B cell (primary cell): ENCODE data around the gene RERE. TPM values are rescaled to one million over a fixed set of nuclear protein-coding genes. Genes with fewer than 3 reads are reported as not detected.
"Not testable (repeated sequence)": the region's sequence is repeated elsewhere in the genome, so short reads cannot be mapped to it uniquely, and the experiment has no call there.

Experiments
- ATAC-seq: fragments of 200-7000 bp; cut with Tn5 transposase; one replicate; pipeline ENCODE4 v1.10.0; 2021; ENCODE audit warnings: low read depth, mild to moderate bottlenecking, moderate number of reproducible peaks, moderate library complexity
- CTCF ChIA-PET: fragments of 350-600 bp; sonication (Branson Sonifier 250); formaldehyde crosslinking; loops from one replicate; lab custom pipeline; 2021; ENCODE audit warnings: antibody characterized with exemption, inconsistent platforms; lab: Charles Lee
- POLR2A ChIA-PET: fragments of 350-600 bp; sonication (Branson Sonifier 250); formaldehyde crosslinking; loops from one replicate; lab custom pipeline; 2021; ENCODE audit warnings: antibody characterized with exemption; lab: Charles Lee
- DNase-seq: peaks from one replicate; pipeline ENCODE4 v3.0.0; 2013
- H2AFZ ChIP-seq: 2 replicates; pipeline ENCODE4 v1.6.1; 2012; ENCODE audit warnings: mild to moderate bottlenecking, low read depth, low read length; ENCODE audit not compliant: insufficient read depth, poor library complexity, severe bottlenecking
- H3K27ac ChIP-seq, 2 donors: 1 replicate in 1 of 2; 2 replicates in 1 of 2; pipeline ENCODE4 v1.5.1; 2012 to 2013; ENCODE audit warnings: low read length in 2 of 2, mild to moderate bottlenecking in 2 of 2, moderate library complexity in 1 of 2
- H3K27me3 ChIP-seq, 4 experiments: fragments of 200-600 bp in 1 of 4; sonication (generic) in 1 of 4; replicated peaks in 1 of 4; 1 replicate in 2 of 4; 2 replicates in 2 of 4; pipeline versions ENCODE4 v1.6.1 to v1.7.0; 2013 to 2016; ENCODE audit warnings: low read length in 3 of 4, mild to moderate bottlenecking in 2 of 4, mixed read lengths in 1 of 4, moderate library complexity in 1 of 4; ENCODE audit not compliant: insufficient read depth in 4 of 4, control insufficient read depth in 3 of 4; ENCODE audit errors: control extremely low read depth in 1 of 4
- H3K36me3 ChIP-seq, 2 experiments: replicated peaks in 1 of 2; 1 replicate in 1 of 2; 2 replicates in 1 of 2; pipeline versions ENCODE4 v1.6.1 to v1.7.1; 2013; ENCODE audit warnings: low read length in 1 of 2; ENCODE audit not compliant: insufficient read depth in 2 of 2, control insufficient read depth in 1 of 2; ENCODE audit errors: control extremely low read depth in 1 of 2, extremely low read depth in 1 of 2
- H3K4me1 ChIP-seq, 2 donors: fragments of 200-600 bp in 1 of 2; sonication (generic) in 1 of 2; 1 replicate in 1 of 2; 2 replicates in 1 of 2; pipeline versions ENCODE4 v1.5.1 to v1.6.1; 2013 to 2017; ENCODE audit warnings: low read length in 2 of 2; ENCODE audit not compliant: control insufficient read depth in 2 of 2, insufficient read depth in 2 of 2
- H3K4me2 ChIP-seq: replicated peaks from 2 replicates; pipeline ENCODE3; 2012; ENCODE audit warnings: mild to moderate bottlenecking, low read depth, low read length; ENCODE audit not compliant: poor library complexity, severe bottlenecking
- H3K4me3 ChIP-seq, 5 experiments: fragments of 200-600 bp in 1 of 5; sonication (generic) in 1 of 5; 1 replicate in 3 of 5; 2 replicates in 2 of 5; pipeline versions ENCODE4 v1.5.1 to v1.7.0; 2011 to 2016; ENCODE audit warnings: low read length in 4 of 5, mild to moderate bottlenecking in 4 of 5, low read depth in 2 of 5, control low read depth in 1 of 5, moderate library complexity in 1 of 5; ENCODE audit not compliant: insufficient read depth in 1 of 5; ENCODE audit errors: control extremely low read depth in 1 of 5, extremely low read depth in 1 of 5
- H3K79me2 ChIP-seq: fragments of 200-600 bp; sonication (generic); one replicate; pipeline ENCODE4 v1.6.0; 2016; ENCODE audit warnings: low read length; ENCODE audit not compliant: control insufficient read depth, insufficient read depth
- H3K9ac ChIP-seq: fragments of 200-600 bp; sonication (generic); 2 replicates; pipeline ENCODE4 v1.6.1; 2017; ENCODE audit warnings: mild to moderate bottlenecking, low read length, moderate library complexity
- H3K9me3 ChIP-seq, 3 donors: one replicate each; pipeline versions ENCODE4 v1.6.1 to v1.7.1; 2013; ENCODE audit warnings: low read length in 2 of 3; ENCODE audit not compliant: control insufficient read depth in 2 of 3, insufficient read depth in 1 of 3; ENCODE audit errors: control extremely low read depth in 1 of 3
- H4K20me1 ChIP-seq: 2 replicates; pipeline ENCODE4 v1.6.0; 2012; ENCODE audit warnings: mild to moderate bottlenecking, low read length; ENCODE audit not compliant: insufficient read depth, control insufficient read depth, poor library complexity, severe bottlenecking
- H3K27ac Mint-ChIP-seq: one replicate; pipeline ENCODE4 v1.8.0; 2021; ENCODE audit warnings: mixed read lengths
- H3K27me3 Mint-ChIP-seq: one replicate; pipeline ENCODE4 v1.8.0; 2021; ENCODE audit warnings: mixed read lengths
- H3K4me1 Mint-ChIP-seq: one replicate; pipeline ENCODE4 v1.8.0; 2021; ENCODE audit warnings: mixed read lengths
- H3K4me3 Mint-ChIP-seq: one replicate; pipeline ENCODE4 v1.8.0; 2021; ENCODE audit warnings: mixed read lengths
- H3K9me3 Mint-ChIP-seq: one replicate; pipeline ENCODE4 v1.8.0; 2022; ENCODE audit warnings: mixed read lengths; ENCODE audit not compliant: insufficient read depth
- EZH2 ChIP-seq: IDR thresholded peaks from 2 replicates; pipeline ENCODE4 v1.6.1; 2012; ENCODE audit warnings: borderline replicate concordance, low read depth, mild to moderate bottlenecking, moderate library complexity, low read length; ENCODE audit not compliant: insufficient read depth, poor library complexity, severe bottlenecking
- WGBS: methylation state at CpG from one replicate; pipeline ENCODE4 v1.1.5; 2013; ENCODE audit warnings: missing lambda C conversion rate; ENCODE audit not compliant: insufficient coverage; 5-methylcytosine and 5-hydroxymethylcytosine counted together
- intact Hi-C: fragments of 100-400 bp; cut with micrococcal nuclease; formaldehyde crosslinking; loops from one replicate; pipeline ENCODE4 v1.10.0; 2022
- polyA plus RNA-seq: library from polyadenylated mRNA; depleted of rRNA; stranded (reverse); fragments of >200 nt; gene quantifications from 2 replicates; pipeline ENCODE4 v1.2.3, GENCODE V29; 2012
- total RNA-seq, 2 donors: library from RNA; stranded (reverse); fragments of 120-200 nt in 1 of 2; gene quantifications; 1 replicate in 1 of 2; 2 replicates in 1 of 2; pipeline versions ENCODE4 v1.2.3 to v1.2.4, GENCODE V29; 2013 to 2022
- TF ChIP-seq, protein P1 (sequence below): fragments of 200-600 bp; IDR thresholded peaks from one replicate; pipeline ENCODE4 v1.8.0; 2022; ENCODE audit warnings: antibody characterized with exemption, mild to moderate bottlenecking

The RERE gene
- total and polyA plus RNA-seq, 2 donors (not counting 1 experiment from before 2014, with no cell fraction given) = 27.3 to 132 TPM

DNA sequence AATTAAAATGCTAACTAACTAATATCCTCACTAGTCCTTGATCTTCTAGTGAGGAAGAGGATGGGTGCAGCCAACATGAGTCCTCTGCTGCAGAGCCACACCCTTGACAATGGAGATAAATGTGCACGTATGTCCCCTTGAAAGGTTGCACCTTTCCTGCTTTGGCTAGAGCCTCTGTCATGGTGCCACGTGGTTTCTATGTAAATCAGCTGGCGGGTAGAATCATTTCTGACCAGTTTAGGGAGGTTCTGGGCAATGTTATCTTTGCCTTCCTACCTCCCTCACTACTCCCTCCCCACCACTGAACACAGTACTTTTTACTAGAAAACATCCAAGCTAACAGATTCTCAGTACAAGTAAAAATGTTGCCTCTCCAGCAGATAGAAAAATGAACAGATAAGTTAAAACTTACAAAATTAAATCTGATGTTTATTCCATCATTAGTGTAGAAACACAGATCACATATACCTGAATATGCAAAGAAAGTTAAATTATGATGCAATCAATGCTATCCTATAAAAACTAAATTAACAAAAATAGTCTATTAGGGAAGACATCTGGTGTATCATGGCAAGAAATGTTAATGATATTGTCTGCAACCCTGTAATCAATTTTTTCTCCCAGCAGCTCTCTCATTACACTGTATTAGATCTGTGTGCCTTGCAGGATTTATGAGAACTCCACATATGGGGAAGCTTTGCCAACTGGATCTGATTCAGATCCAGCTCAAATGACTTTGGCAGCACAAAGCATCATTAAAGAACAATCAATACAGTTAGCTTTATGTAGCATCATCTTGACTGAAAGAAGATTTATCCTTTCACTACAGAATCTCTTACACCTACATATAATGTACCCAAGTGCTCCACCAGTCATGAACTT is 205.6 kb downstream of the RERE start:
- H3K4me1 Mint-ChIP-seq, H3K36me3 ChIP-seq, H3K4me1 ChIP-seq, DNase-seq, H3K27ac Mint-ChIP-seq, ATAC-seq, CTCF ChIA-PET, H3K27me3 ChIP-seq, H3K4me3 ChIP-seq, H3K27ac ChIP-seq, H3K4me2 ChIP-seq, intact Hi-C loops, H3K9me3 ChIP-seq, H3K9ac ChIP-seq, H3K27me3 Mint-ChIP-seq, H4K20me1 ChIP-seq, H3K4me3 Mint-ChIP-seq, POLR2A ChIA-PET, H3K9me3 Mint-ChIP-seq, H2AFZ ChIP-seq: not testable (repeated sequence)
- 100% methylated on average over 2 of the region's 3 CpGs for WGBS
- peaks cover 36% of the 10 kb centered on the region for H3K79me2 ChIP-seq

- ChIA-PET POLR2A (no interaction called here), CTCF (interaction anchor here (0.6 kb wide), 1 partner anchor 67 kb away, joined by 4 read pairs; no protein-coding TSS in a partner anchor)
- Histone ChIP-seq H2AFZ (no peak overlapping the region), H3K27me3 (no peaks in the 10 kb centered on the region), H3K9ac (no peak overlapping the region), H3K79me2 (peaks cover 22% of the 10 kb centered on the region), H3K4me3 (no peak overlapping the region), H3K4me2 (no peak overlapping the region), H3K27ac (no peak overlapping the region), H3K4me1 (peaks cover 15 to 17% of the 10 kb centered on the region in 2 donors), H3K36me3 (no peaks in the 10 kb centered on the region), H4K20me1 (no peaks in the 10 kb centered on the region), H3K9me3 (no peaks in the 10 kb centered on the region)
- H3K27me3 Mint-ChIP-seq = no peaks in the 10 kb centered on the region
- ATAC-seq (no peak), DNase-seq (no peak)
- no peaks in the 10 kb centered on the region for H3K9me3 Mint-ChIP-seq
- TF ChIP-seq EZH2 = no peak
- TF ChIP-seq, protein P1, sequence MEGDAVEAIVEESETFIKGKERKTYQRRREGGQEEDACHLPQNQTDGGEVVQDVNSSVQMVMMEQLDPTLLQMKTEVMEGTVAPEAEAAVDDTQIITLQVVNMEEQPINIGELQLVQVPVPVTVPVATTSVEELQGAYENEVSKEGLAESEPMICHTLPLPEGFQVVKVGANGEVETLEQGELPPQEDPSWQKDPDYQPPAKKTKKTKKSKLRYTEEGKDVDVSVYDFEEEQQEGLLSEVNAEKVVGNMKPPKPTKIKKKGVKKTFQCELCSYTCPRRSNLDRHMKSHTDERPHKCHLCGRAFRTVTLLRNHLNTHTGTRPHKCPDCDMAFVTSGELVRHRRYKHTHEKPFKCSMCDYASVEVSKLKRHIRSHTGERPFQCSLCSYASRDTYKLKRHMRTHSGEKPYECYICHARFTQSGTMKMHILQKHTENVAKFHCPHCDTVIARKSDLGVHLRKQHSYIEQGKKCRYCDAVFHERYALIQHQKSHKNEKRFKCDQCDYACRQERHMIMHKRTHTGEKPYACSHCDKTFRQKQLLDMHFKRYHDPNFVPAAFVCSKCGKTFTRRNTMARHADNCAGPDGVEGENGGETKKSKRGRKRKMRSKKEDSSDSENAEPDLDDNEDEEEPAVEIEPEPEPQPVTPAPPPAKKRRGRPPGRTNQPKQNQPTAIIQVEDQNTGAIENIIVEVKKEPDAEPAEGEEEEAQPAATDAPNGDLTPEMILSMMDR = no peak
- intact Hi-C loops = no loop called here
- peaks cover 29% of the 10 kb centered on the region for H3K4me1 Mint-ChIP-seq
- H3K4me3 Mint-ChIP-seq = no peak overlapping the region
- H3K27ac Mint-ChIP-seq = no peak overlapping the region
- 100% methylated on average over 1 of the region's 5 CpGs for WGBS
These were observed 209.5 kb downstream of the RERE start for GRCh38 chr1:8607906-8608305.
